GM23338 (cell line): ENCODE measurements around the gene NLGN1. TPM values are rescaled to one million over a fixed set of nuclear protein-coding genes. Genes with fewer than 3 reads are reported as not detected.

Source experiments
- ATAC-seq: fragments of 200-7000 bp; cut with Tn5 transposase; 3 replicates; pipeline ENCODE4 v1.9.1; 2020
- DNase-seq: peaks from one replicate; pipeline ENCODE4 v3.0.0-alpha.2; 2015; ENCODE audit warnings: low spot score
- H2AFZ ChIP-seq: fragments of 200-600 bp; sonication (generic); 2 replicates; pipeline ENCODE4 v1.8.0; 2016; ENCODE audit warnings: antibody characterized with exemption, mild to moderate bottlenecking, moderate library complexity
- H3F3A ChIP-seq: fragments of 200-600 bp; sonication (generic); replicated peaks from 2 replicates; pipeline ENCODE4 v1.8.0; 2017; ENCODE audit warnings: antibody characterized with exemption, mixed run types, low read depth
- H3K27ac ChIP-seq: fragments of 200-600 bp; sonication (generic); 2 replicates; pipeline ENCODE4 v1.6.1; 2016; ENCODE audit warnings: low read depth
- H3K27me3 ChIP-seq: fragments of 200-600 bp; sonication (generic); 2 replicates; pipeline ENCODE4 v1.8.0; 2016; ENCODE audit warnings: mild to moderate bottlenecking, mixed run types, moderate library complexity; ENCODE audit not compliant: insufficient read depth
- H3K36me3 ChIP-seq: fragments of 200-600 bp; sonication (generic); 2 replicates; pipeline ENCODE4 v1.8.0; 2016; ENCODE audit warnings: mild to moderate bottlenecking; ENCODE audit not compliant: insufficient read depth
- H3K4me1 ChIP-seq: fragments of 200-600 bp; sonication (generic); 2 replicates; pipeline ENCODE4 v1.8.0; 2016; ENCODE audit warnings: mild to moderate bottlenecking, moderate library complexity; ENCODE audit not compliant: insufficient read depth
- H3K4me2 ChIP-seq: fragments of 200-600 bp; sonication (generic); 2 replicates; pipeline ENCODE4 v1.7.1; 2017; ENCODE audit warnings: mixed run types
- H3K4me3 ChIP-seq: fragments of 200-600 bp; sonication (generic); 2 replicates; pipeline ENCODE4 v1.6.1; 2016; ENCODE audit warnings: mixed run types
- H3K79me2 ChIP-seq: fragments of 200-600 bp; sonication (generic); replicated peaks from 2 replicates; pipeline ENCODE4 v1.8.0; 2017; ENCODE audit warnings: mild to moderate bottlenecking; ENCODE audit not compliant: insufficient read depth
- H3K9me2 ChIP-seq: fragments of 200-600 bp; sonication (generic); 2 replicates; pipeline ENCODE4 v1.8.0; 2017; ENCODE audit not compliant: insufficient read depth
- H4K20me1 ChIP-seq: fragments of 200-600 bp; sonication (generic); replicated peaks from 2 replicates; pipeline ENCODE4 v1.8.0; 2017; ENCODE audit warnings: mild to moderate bottlenecking; ENCODE audit not compliant: insufficient read depth
- H3K27ac Mint-ChIP-seq: 2 replicates; pipeline ENCODE4 v1.8.0; 2020; ENCODE audit warnings: inconsistent platforms, mild to moderate bottlenecking, moderate library complexity, mixed read lengths
- H3K27me3 Mint-ChIP-seq: 3 replicates; pipeline ENCODE4 v1.8.0; 2022; ENCODE audit warnings: low read depth, mild to moderate bottlenecking, moderate library complexity, mixed read lengths, inconsistent platforms; ENCODE audit not compliant: insufficient read depth, poor library complexity
- H3K36me3 Mint-ChIP-seq: 3 replicates; pipeline ENCODE4 v1.8.0; 2021; ENCODE audit warnings: low read depth, mild to moderate bottlenecking, inconsistent platforms, moderate library complexity, mixed read lengths
- H3K4me1 Mint-ChIP-seq: 3 replicates; pipeline ENCODE4 v1.8.0; 2020; ENCODE audit warnings: mild to moderate bottlenecking, inconsistent platforms, mixed read lengths
- H3K4me3 Mint-ChIP-seq: 3 replicates; pipeline ENCODE4 v1.8.0; 2021; ENCODE audit warnings: moderate library complexity, mild to moderate bottlenecking, inconsistent platforms, mixed read lengths
- H3K9me3 Mint-ChIP-seq: 3 replicates; pipeline ENCODE4 v1.8.0; 2020; ENCODE audit warnings: moderate library complexity, mild to moderate bottlenecking, inconsistent platforms, mixed read lengths
- CREB1 ChIP-seq: fragments of 250-450 bp; sonication (Bioruptor Pico); IDR thresholded peaks from 2 replicates; pipeline ENCODE4 v1.5.0; 2020; ENCODE audit warnings: low read depth, mild to moderate bottlenecking, moderate library complexity
- CTCF ChIP-seq, 2 experiments: fragments of 200-600 bp in 1 of 2; sonication (generic) in 1 of 2; conservative IDR thresholded peaks; 2 replicates each; pipeline versions ENCODE4 v1.5.1 to v1.6.1; 2016 to 2017; ENCODE audit warnings: antibody characterized with exemption in 2 of 2, low read depth in 2 of 2, mild to moderate bottlenecking in 2 of 2, moderate library complexity in 1 of 2
- EZH2phosphoT487 ChIP-seq: fragments of 200-600 bp; sonication (generic); IDR thresholded peaks from one replicate; pipeline ENCODE4 v1.8.1; 2018; ENCODE audit warnings: antibody characterized with exemption; ENCODE audit not compliant: unreplicated experiment
- JUNB ChIP-seq: IDR thresholded peaks from one replicate; pipeline ENCODE4 v1.6.1; 2016; ENCODE audit warnings: antibody characterized with exemption; ENCODE audit not compliant: unreplicated experiment
- POLR2AphosphoS5 ChIP-seq: IDR thresholded peaks from 2 replicates; pipeline ENCODE4 v1.6.1; 2016; ENCODE audit warnings: antibody characterized with exemption, low read depth
- REST ChIP-seq: IDR thresholded peaks from one replicate; pipeline ENCODE4 v1.6.1; 2018; ENCODE audit warnings: antibody characterized with exemption; ENCODE audit not compliant: unreplicated experiment
- STAT1 ChIP-seq: IDR thresholded peaks from one replicate; pipeline ENCODE4 v1.6.1; 2016; ENCODE audit warnings: antibody characterized with exemption; ENCODE audit not compliant: unreplicated experiment
- ZNF114 ChIP-seq: fragments of 250-450 bp; sonication (Bioruptor Pico); IDR thresholded peaks from 2 replicates; pipeline ENCODE4 v1.5.0; 2020; ENCODE audit warnings: mild to moderate bottlenecking, moderate library complexity
- ZNF331 ChIP-seq: fragments of 250-450 bp; sonication (Bioruptor Pico); IDR thresholded peaks from 2 replicates; pipeline ENCODE4 v1.5.0; 2020; ENCODE audit warnings: low read depth, mild to moderate bottlenecking, moderate library complexity
- ZNF462 ChIP-seq: fragments of 250-450 bp; sonication (Bioruptor Pico); IDR thresholded peaks from 2 replicates; pipeline ENCODE4 v1.5.0; 2020; ENCODE audit warnings: mild to moderate bottlenecking, moderate library complexity
- polyA plus RNA-seq: library from polyadenylated mRNA; unstranded; fragments of >200 nt; fragmentation: Nextera tagmentation; extraction: Ambion mirVana; gene quantifications from 2 replicates; pipeline ENCODE4 v1.2.1, GENCODE V29; 2016
- total RNA-seq: library from RNA; depleted of rRNA; stranded (reverse); fragments of >200 nt; shearing (Covaris generic); gene quantifications from 2 replicates; pipeline ENCODE4 v1.2.3, GENCODE V29; 2014

Gene NLGN1
- total and polyA plus RNA-seq, 2 experiments from 2014 or later, result 6.5 to 18.6 TPM

GRCh38 chr3:173912126-173912525 is 514.6 kb downstream of the NLGN1 start (continued):
- TF ChIP-seq JUNB (no peak), REST (no peak), EZH2phosphoT487 (no peak), CTCF (conservative IDR thresholded peaks at IDR 0.05; ENCODE audit: low read depth in 2 of 2) (no peak), STAT1 (no peak), ZNF114 (CRISPR knock-in tag) (no peak), POLR2AphosphoS5 (no peak), ZNF331 (no peak)

- Histone ChIP-seq H3F3A (no peaks in the 10 kb centered on the region), H3K79me2 (no peaks in the 10 kb centered on the region), H4K20me1 (no peaks in the 10 kb centered on the region), H3K4me3 (no peak overlapping the region), H3K27me3 (no peaks in the 10 kb centered on the region), H3K4me1 (peaks cover 44% of the 10 kb centered on the region), H3K36me3 (no peaks in the 10 kb centered on the region), H2AFZ (no peak overlapping the region), H3K27ac (0 out of 2 replicates have a peak overlapping the region, but pooled peaks have one; percentile 10), H3K4me2 (peak overlapping the region; percentile 53), H3K9me2 (no peaks in the 10 kb centered on the region)
- H3K36me3 Mint-ChIP-seq, result no peaks in the 10 kb centered on the region
- no peak for DNase-seq
- H3K27ac Mint-ChIP-seq, result no peak overlapping the region
- no peak overlapping the region for H3K4me3 Mint-ChIP-seq
- H3K4me1 Mint-ChIP-seq, result peaks cover 45% of the 10 kb centered on the region
- peak; percentile 46 for ATAC-seq
- peaks cover 2% of the 10 kb centered on the region for H3K27me3 Mint-ChIP-seq
- H3K9me3 Mint-ChIP-seq, result no peaks in the 10 kb centered on the region
- no peak for TF ChIP-seq CREB1 (CRISPR knock-in tag)
- TF ChIP-seq ZNF331, result no peak
- TF ChIP-seq JUNB, result no peak
- TF ChIP-seq STAT1, result no peak
- no peak for TF ChIP-seq CTCF (conservative IDR thresholded peaks at IDR 0.05; ENCODE audit: low read depth in 2 of 2)
- TF ChIP-seq ZNF462, result no peak
- no peak for TF ChIP-seq EZH2phosphoT487
Measured at GRCh38 chr3:173913397-173913796, 515.9 kb downstream of the NLGN1 start.
